NOMO-1 treated with DMSO at 0.1 percent for 48 hours (cell line): ENCODE data around the gene ATP6V1G2.

ENCODE experiments used
- DNase-seq: peaks from one replicate; lab custom pipeline; 2025; ENCODE audit not compliant: unreplicated experiment; lab: John Stamatoyannopoulos, UW

The ATP6V1G2 gene

DNA sequence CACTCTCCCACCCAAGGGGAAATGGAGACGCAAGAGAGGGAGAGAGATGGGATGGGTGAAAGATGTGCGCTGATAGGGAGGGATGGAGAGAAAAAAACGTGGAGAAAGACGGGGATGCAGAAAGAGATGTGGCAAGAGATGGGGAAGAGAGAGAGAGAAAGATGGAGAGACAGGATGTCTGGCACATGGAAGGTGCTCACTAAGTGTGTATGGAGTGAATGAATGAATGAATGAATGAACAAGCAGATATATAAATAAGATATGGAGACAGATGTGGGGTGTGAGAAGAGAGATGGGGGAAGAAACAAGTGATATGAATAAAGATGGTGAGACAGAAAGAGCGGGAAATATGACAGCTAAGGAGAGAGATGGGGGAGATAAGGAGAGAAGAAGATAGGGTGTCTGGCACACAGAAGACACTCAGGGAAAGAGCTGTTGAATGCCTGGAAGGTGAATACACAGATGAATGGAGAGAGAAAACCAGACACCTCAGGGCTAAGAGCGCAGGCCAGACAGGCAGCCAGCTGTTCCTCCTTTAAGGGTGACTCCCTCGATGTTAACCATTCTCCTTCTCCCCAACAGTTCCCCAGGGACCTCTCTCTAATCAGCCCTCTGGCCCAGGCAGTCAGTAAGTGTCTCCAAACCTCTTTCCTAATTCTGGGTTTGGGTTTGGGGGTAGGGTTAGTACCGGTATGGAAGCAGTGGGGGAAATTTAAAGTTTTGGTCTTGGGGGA is 29.7 kb upstream of the ATP6V1G2 start:
- no peak for DNase-seq

DNA sequence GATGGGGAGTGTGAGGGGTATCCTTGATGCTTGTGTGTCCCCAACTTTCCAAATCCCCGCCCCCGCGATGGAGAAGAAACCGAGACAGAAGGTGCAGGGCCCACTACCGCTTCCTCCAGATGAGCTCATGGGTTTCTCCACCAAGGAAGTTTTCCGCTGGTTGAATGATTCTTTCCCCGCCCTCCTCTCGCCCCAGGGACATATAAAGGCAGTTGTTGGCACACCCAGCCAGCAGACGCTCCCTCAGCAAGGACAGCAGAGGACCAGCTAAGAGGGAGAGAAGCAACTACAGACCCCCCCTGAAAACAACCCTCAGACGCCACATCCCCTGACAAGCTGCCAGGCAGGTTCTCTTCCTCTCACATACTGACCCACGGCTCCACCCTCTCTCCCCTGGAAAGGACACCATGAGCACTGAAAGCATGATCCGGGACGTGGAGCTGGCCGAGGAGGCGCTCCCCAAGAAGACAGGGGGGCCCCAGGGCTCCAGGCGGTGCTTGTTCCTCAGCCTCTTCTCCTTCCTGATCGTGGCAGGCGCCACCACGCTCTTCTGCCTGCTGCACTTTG is 29.0 kb upstream of the ATP6V1G2 start, which contains the start of gene TNF:
Gene TNF (plus strand): TSS at position 231 of the 567 bp plus-strand sequence. CDS start 177 bp downstream, at position 408.
- DNase-seq = peak; percentile 78

DNA sequence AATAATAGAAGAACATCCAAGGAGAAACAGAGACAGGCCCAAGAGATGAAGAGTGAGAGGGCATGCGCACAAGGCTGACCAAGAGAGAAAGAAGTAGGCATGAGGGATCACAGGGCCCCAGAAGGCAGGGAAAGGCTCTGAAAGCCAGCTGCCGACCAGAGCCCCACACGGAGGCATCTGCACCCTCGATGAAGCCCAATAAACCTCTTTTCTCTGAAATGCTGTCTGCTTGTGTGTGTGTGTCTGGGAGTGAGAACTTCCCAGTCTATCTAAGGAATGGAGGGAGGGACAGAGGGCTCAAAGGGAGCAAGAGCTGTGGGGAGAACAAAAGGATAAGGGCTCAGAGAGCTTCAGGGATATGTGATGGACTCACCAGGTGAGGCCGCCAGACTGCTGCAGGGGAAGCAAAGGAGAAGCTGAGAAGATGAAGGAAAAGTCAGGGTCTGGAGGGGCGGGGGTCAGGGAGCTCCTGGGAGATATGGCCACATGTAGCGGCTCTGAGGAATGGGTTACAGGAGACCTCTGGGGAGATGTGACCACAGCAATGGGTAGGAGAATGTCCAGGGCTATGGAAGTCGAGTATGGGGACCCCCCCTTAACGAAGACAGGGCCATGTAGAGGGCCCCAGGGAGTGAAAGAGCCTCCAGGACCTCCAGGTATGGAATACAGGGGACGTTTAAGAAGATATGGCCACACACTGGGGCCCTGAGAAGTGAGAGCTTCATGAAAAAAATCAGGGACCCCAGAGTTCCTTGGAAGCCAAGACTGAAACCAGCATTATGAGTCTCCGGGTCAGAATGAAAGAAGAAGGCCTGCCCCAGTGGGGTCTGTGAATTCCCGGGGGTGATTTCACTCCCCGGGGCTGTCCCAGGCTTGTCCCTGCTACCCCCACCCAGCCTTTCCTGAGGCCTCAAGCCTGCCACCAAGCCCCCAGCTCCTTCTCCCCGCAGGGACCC is 28.0 kb upstream of the ATP6V1G2 start:
- no peak for DNase-seq

DNA sequence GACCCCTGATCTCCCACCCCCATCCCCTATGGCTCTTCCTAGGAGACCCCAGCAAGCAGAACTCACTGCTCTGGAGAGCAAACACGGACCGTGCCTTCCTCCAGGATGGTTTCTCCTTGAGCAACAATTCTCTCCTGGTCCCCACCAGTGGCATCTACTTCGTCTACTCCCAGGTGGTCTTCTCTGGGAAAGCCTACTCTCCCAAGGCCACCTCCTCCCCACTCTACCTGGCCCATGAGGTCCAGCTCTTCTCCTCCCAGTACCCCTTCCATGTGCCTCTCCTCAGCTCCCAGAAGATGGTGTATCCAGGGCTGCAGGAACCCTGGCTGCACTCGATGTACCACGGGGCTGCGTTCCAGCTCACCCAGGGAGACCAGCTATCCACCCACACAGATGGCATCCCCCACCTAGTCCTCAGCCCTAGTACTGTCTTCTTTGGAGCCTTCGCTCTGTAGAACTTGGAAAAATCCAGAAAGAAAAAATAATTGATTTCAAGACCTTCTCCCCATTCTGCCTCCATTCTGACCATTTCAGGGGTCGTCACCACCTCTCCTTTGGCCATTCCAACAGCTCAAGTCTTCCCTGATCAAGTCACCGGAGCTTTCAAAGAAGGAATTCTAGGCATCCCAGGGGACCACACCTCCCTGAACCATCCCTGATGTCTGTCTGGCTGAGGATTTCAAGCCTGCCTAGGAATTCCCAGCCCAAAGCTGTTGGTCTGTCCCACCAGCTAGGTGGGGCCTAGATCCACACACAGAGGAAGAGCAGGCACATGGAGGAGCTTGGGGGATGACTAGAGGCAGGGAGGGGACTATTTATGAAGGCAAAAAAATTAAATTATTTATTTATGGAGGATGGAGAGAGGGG is 27.1 kb upstream of the ATP6V1G2 start:
- DNase-seq = no peak

DNA sequence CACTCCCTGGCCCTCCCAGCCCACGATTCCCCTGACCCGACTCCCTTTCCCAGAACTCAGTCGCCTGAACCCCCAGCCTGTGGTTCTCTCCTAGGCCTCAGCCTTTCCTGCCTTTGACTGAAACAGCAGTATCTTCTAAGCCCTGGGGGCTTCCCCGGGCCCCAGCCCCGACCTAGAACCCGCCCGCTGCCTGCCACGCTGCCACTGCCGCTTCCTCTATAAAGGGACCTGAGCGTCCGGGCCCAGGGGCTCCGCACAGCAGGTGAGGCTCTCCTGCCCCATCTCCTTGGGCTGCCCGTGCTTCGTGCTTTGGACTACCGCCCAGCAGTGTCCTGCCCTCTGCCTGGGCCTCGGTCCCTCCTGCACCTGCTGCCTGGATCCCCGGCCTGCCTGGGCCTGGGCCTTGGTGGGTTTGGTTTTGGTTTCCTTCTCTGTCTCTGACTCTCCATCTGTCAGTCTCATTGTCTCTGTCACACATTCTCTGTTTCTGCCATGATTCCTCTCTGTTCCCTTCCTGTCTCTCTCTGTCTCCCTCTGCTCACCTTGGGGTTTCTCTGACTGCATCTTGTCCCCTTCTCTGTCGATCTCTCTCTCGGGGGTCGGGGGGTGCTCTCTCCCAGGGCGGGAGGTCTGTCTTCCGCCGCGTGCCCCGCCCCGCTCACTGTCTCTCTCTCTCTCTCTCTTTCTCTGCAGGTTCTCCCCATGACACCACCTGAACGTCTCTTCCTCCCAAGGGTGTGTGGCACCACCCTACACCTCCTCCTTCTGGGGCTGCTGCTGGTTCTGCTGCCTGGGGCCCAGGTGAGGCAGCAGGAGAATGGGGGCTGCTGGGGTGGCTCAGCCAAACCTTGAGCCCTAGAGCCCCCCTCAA is 25.9 kb upstream of the ATP6V1G2 start, which contains the start of gene LTA:
Gene LTA (plus strand): TSS at position 249 of the 871 bp plus-strand sequence. CDS start 454 bp downstream, at position 703.
- no peak for DNase-seq

DNA sequence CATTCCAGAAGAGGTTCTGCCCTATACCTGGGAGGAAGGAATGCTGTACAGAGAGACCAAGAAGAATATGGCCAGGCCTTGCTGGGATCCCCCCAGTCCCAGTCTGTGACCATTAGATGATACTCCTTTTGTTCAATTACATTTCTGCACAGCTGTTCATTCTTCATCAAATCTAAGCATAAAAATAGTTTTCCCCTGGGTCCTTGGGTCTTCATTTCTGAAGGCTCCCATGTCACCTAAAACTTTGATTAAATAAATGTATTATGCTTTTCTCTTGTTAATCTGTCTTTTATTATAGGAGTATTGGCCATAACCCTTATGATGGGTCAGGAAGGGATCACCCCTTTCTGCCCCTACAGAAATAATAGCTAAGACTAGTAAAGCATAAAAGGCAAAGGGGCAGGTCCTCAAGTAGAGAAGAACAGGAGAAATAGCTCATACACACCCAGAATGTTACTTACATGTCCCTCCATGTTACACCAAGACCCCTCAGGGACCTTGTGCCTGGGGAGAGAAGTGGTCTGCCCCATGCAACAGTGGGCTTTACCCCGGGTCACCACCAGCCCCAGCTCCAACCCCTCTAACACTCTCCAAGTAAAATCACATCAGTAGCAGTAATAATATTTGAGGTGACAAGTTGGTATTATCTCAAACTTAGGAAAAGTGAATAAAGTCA is 23.6 kb upstream of the ATP6V1G2 start:
- DNase-seq = no peak

DNA sequence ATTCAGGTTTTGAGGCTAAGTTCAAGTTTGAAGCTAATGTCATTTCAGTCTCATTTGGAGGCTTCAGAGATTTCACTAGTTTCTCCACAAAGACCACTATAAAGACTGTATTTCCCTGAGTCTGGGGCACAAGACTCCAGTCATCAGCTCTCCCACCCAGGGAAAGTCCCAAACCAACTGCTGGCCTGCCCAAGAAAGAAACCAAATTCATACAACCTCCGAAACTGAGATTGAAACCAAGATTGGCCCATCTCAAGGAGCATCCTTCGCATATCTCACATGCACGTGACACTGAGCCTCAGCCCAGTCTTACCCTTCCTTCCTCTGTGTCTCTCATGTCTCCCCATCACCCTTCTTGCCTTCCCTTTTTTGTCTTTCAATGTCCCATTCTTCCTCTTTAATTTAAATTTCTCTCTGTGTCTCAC is 22.1 kb upstream of the ATP6V1G2 start:
- peak; percentile 74 for DNase-seq

DNA sequence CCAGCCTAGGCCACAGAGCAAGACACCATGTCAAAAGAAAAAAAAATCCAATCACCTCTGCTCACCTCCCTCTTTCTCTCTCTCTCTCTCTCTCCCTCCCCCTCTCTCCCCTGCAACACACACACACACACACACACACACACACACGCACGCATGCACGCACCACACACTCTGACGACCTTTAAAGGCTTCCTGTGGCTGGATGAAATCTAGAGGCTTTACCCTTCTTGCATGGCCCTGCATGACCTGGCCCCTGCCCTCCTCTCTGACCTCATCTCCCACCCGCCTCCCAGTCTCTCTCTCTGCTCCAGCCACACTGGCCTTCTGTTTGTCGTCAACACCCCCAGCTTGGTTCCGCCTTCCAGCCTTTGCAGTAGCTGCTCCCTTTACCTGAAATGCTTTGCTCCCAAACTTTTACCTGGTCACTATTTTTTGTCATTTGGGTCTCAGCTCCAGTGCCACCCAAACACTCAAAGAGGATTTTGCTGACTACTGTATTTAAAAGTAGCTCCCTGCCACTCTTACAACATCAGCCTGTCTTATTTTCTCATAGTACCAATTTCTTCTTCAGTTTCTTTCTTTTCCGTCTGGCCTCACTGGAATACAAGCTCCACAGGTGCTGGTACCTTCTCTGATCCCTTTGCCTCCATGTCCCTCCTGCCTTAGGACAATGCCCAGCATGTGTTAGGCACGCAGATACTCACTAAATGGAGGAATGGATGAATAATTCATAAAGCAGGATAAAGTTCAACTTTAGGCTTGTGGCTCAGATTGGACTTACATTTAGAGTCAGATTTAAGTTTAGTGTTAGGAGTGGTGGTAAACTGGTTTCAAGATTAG is 21.3 kb upstream of the ATP6V1G2 start:
- no peak for DNase-seq

DNA sequence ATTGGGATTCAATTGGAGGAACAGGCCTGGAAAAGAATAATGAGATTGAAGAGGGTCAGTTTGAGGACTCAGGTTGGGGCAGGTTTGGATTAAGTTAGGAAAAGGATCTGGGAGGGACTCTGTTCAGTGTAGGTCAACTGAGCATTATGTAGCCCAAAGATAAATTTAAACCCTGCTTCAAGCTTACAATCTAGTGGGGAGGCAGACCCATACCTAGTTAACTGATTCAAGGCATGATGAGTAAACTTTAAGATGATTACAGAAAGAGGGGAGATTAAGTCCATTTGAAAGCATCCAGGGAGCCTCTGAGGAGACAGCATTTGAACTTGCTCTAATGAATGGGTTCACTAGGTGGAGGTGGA is 14.3 kb upstream of the ATP6V1G2 start:
- no peak for DNase-seq

DNA sequence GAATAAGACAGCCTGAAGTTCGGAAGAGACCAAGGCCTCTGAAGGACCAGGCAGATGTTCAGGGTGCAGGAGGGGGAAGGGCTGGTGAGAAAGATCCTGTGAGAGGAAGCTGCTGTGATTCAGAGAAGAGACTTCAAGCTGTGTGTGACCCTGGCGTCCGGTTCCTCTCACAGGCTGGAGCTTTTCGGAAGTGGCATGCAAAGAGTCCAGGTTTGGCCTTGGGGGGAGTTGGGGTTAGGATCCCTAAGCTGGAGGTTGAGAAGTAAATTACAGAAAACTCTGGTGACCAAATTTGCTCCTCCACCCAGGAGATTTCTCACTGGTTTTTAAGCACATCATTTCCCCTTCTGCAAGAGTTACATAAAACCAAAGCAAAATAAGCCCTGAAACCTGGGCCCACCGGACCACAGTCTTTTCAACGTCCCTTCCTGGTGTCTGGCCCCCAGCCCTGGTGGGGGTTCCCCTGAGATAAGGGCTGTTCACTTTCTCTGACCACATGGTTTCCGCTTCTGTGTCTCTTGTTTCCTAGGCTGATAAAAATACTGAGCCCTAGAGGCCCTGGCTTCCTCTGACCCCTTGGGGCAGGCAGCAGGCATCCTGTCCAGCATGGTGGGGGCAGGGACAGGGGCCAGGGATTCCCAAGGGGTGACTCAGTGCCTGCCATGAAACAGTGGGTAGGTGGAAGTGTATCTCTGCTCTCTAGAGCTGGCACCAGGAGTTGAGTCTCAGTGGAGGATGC is 13.7 kb upstream of the ATP6V1G2 start:
- peak; percentile 96 for DNase-seq

DNA sequence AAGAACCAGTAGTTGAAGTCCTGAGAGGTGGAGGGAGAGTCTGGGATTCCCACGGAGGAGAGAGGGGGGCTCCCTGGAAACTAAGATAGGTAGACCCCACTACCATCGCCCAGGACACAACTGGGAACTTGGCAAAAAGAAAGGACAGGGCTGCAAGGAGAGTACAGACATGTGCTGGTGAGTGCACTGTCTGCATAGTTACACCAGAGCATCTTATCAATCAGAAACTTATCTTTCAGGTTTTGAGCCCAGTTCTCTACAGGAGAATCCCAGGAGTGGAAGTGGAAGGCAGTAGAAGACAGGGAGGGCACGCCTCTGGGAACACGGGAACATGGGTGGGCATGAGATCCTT is 13.2 kb upstream of the ATP6V1G2 start:
- no peak for DNase-seq

DNA sequence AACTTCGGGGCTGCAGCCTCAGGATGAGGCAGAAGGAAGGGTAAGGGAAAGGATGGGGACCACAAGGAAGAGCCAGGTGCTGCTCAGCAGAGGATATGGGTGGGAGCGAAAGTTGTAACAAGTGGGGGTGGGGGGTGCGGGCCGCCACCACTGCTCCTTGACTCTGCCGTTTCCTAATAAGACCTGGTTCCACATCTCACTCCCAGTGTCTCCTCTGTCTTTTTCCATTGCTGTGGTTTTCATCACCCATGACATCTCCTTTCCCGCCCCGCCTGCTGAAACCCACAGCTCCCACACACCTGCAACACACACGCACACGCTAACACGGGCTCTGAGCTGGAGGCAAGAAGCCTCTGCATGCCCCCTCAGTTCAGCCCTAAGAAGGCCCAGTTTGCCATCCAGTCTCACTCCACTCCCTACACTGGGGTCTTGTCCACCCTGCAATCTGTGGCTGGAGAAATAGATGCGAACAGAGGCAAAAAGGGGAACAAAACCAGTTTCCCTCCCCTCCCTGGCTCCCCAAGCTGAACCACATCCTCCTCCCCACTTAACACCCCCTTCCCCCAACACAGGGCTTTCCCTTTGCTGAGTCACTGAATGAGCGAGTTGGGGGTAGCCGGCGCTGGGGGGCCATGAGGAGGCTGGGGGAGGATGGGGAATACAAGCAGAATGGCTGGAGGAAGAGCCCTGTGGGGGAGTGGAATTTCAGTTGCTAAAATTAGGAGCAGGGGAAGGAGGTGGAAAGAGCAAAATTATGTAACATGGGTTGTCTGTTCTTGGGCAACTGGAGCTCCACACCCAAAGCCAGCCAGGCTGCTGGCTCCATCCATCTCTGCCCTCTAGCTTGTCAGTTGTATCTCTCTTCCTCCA is 12.5 kb upstream of the ATP6V1G2 start:
- DNase-seq = peak; percentile 99

DNA sequence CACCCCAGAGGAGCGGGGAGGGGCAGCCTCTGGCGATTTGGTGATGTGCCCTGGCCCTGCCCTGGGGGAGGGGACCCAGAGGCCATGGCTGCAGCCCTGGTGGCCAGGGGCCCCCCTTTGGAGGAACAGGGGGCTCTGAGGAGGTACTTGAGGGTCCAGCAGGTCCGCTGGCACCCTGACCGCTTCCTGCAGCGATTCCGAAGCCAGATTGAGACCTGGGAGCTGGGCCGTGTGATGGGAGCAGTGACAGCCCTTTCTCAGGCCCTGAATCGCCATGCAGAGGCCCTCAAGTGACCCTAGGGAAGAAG is 11.9 kb upstream of the ATP6V1G2 start:
- DNase-seq = no peak

DNA sequence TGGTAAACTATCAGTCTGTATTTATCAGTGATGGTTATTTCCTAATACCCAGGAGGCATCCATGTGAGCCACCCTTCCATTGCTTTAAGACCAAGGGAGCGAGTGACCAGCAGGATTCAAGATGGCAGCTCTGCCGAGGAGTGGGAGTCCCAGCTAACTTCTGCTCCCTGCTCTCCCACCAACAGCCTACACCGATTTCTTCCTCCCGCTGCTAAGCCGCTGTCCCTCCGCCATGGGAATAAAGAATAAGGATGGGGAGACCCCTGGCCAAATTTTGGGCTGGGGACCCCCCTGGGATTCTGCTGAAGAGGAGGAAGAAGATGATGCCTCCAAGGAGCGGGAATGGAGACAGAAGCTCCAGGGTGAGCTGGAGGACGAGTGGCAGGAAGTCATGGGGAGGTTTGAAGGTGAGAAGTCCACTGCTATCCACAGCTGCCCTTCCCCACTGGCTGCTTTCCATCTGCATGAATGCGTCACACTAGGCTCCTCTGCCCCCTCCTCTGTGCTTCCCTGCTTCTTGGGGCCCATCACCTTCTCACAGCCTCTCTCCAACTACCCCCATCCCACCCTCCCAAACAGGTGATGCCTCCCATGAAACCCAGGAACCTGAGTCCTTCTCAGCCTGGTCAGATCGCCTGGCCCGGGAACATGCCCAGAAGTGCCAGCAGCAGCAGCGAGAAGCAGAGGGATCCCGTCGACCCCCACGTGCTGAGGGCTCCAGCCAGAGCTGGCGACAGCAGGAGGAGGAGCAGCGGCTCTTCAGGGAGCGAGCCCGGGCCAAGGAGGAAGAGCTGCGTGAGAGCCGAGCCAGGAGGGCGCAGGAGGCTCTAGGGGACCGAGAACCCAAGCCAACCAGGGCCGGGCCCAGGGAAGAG is 11.3 kb upstream of the ATP6V1G2 start:
- no peak for DNase-seq

DNA sequence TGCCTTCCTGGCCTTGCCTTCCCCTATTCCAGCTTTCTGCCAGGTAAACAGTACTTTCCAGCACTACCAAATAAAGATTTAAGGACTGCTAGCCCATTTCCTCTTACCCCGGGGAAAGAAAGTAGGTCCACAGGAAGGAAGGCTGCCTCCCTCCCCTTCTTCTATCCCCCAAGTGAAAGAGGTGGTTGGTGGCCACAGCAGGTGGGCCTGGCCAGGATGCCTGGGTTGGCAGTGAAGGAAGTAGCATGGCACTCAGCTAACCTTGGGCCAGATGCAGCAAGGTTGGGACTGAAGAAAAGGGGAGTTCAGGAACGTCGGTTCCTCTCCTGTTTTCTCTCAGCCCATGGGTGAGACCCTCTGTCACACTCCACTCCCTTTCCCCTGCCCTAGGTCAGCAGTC is 9.9 kb upstream of the ATP6V1G2 start:
- DNase-seq = no peak

DNA sequence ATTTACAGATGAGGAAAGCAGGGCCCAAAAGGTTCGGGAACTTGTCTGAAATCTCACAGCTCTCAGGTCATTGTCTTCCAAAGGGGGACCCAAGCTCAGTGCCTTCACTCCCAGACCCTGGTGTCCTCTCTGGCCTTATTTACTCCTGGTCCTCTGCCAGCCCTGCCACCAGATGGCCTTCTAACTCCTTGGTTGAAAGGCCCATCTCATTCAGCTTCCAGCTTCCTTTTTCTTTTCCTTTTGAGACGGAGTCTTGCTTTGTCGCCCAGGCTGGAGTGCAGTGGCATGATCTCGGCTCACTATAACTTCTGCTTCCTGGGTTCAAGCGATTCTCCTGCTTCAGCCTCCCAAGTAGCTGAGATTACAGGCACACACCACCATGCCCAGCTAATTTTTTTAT is 5.0 kb upstream of the ATP6V1G2 start:
- DNase-seq = peak; percentile 80
